Activated CD8-positive, alpha-beta memory T cell treated with anti-CD3 and anti-CD28 coated beads, Interleukin-2, amount 10 ng/mL, durations not matched to agents 7 days and 5 days (primary cell): ENCODE data around the gene HCLS1. TPM values are rescaled to one million over a fixed set of nuclear protein-coding genes. Genes with fewer than 3 reads are reported as not detected.
"Not testable (repeated sequence)": the region's sequence is repeated elsewhere in the genome, so short reads cannot be mapped to it uniquely, and the experiment has no call there.

ENCODE experiments used
- ATAC-seq: fragments of 150-1000 bp; cut with Tn5 transposase; one replicate; pipeline ENCODE4 v1.10.0; 2021; ENCODE audit warnings: moderate library complexity
- CTCF ChIA-PET: fragments of 350-600 bp; sonication (Branson Sonifier 250); formaldehyde crosslinking; loops from one replicate; lab custom pipeline; 2021; ENCODE audit warnings: antibody characterized with exemption; lab: Charles Lee
- DNase-seq: peaks from one replicate; pipeline ENCODE4 v3.0.0-alpha.2; 2020
- H3K27ac Mint-ChIP-seq: one replicate; pipeline ENCODE4 v1.8.0; 2021; ENCODE audit warnings: mild to moderate bottlenecking, mixed read lengths
- H3K27me3 Mint-ChIP-seq: one replicate; pipeline ENCODE4 v1.8.0; 2021; ENCODE audit warnings: mixed read lengths
- H3K36me3 Mint-ChIP-seq: one replicate; pipeline ENCODE4 v1.8.0; 2021; ENCODE audit warnings: mild to moderate bottlenecking, mixed read lengths
- H3K4me1 Mint-ChIP-seq: one replicate; pipeline ENCODE4 v1.8.0; 2021; ENCODE audit warnings: mixed read lengths
- H3K4me3 Mint-ChIP-seq: one replicate; pipeline ENCODE4 v1.8.0; 2021; ENCODE audit warnings: mild to moderate bottlenecking, moderate library complexity, mixed read lengths
- H3K9me3 Mint-ChIP-seq: one replicate; pipeline ENCODE4 v1.8.0; 2022; ENCODE audit warnings: low read depth, mixed read lengths
- total RNA-seq, 2 experiments: library from RNA; stranded (reverse); gene quantifications; one replicate each; pipeline ENCODE4 v1.2.3, GENCODE V29; 2021

HCLS1 gene
- total RNA-seq = 100 to 1,000 TPM; 305 to 312 TPM

DNA sequence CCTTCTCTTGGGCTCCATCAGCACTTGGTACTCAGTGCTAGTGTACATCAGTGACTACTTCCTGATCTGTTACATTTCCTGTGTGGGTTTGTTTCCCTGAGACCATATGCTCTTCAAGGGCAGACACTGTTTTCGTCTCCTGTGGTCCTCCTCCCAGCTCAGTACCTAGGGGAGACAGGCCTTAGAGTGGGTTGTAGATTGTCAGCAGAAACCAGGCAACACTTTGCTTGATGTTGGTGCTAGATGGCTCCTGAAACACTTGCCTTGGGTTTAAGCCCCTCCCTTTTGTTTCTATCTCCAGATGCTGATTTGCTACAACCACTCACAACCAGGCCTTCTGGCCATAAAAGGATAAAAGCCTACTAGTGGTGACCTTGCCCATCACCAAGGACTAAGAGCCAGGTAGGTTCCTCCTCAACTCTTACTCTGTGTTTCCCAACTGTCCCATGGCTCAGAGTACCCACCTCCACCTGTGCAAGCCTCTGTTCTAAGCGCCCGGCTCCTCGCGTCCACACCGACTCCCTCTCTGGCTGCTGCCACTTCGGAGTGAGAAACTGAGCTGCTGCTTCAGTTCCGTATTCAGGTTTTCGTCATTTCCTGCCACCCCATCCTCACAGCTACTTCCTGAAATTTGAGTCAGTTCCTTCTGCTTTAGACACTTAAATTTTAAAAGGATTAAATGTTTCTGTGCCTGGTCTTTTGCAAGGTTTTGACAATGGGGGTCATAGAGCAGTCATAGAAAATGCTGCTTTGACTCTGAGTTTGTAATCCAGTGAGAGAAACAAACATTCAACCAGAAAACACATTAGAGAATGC is at the start of gene HCLS1:
TSS of gene HCLS1 (minus strand) at position 548 of the 816 bp plus-strand sequence. CDS start 2,556 bp downstream, outside the sequence.
- peak within 1 kb of the TSS; percentile 99 for H3K27ac Mint-ChIP-seq
- H3K4me1 Mint-ChIP-seq = peaks cover 53% of the 10 kb centered on the region
- CTCF ChIA-PET = interaction anchor here (0.9 to 1.7 kb wide), 10 partner anchors 10 to 441 kb away, joined by 3 to 6 read pairs (median 4); partner anchors contain the start of gene GOLGB1
- H3K27me3 Mint-ChIP-seq = no peaks in the 10 kb centered on the region
- no peaks in the 10 kb centered on the region for H3K9me3 Mint-ChIP-seq
- peak; percentile 87 for DNase-seq
- ATAC-seq = peak; percentile 90
- H3K4me3 Mint-ChIP-seq = peak within 1 kb of the TSS; percentile 97
- peaks cover 59% of the 10 kb centered on the region for H3K36me3 Mint-ChIP-seq

DNA sequence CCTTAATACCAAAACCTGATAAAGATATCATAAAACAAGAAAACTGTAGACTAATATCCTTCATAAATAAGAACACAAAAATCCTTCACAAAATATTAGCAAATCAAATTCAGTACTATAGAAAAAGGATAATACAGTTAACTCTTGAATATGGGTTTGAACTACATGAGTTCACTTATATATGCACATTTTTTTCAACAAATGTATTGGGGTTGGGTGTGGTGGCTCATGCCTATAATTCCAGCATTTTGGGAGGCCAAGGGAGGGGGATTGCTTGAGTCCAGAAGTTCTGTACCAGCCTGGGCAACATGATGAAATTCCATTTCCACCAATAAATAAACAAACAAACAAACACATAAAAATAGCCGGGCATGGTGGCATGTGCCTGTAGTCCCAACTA is 49.6 kb upstream of the HCLS1 start:
- ATAC-seq = no peak
- Mint-ChIP-seq H3K9me3 (no peaks in the 10 kb centered on the region), H3K27ac (no peak overlapping the region), H3K27me3 (no peaks in the 10 kb centered on the region), H3K36me3 (peaks cover 47% of the 10 kb centered on the region), H3K4me1 (peaks cover 3% of the 10 kb centered on the region), H3K4me3 (no peak overlapping the region)
- DNase-seq = no peak
- CTCF ChIA-PET = no interaction called here

DNA sequence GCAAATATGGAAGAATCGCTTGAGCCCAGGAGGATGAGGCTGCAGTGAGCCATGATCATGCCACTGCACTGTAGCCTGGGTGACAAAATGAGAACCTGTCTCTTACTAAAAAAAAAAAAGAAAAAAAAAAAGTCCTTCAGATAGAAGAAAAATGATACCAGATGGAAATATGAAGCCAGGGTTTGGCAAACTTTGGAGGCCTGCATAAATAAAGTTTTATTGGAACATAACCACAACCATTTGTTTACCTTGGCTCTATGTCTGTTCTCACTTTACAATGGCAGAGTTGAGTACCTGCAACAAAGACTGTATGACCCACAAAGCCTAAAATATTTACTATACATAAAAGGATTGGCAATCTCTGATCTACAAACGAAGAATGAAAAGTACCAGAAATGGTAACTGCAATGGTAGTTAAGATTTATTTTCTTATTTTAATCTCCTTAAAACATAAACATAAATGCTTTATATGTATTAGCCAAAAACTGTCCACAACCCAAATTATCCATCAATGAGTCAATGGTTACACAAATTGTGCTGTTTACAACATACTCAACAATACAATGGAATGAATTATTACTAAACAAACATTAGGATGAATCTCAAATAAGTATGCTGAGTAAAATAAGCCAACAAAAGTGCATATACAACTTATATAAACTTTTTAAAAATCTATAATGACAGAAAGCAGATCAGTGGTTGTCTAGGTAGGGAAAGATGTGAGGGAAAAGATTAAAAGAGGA is 47.0 kb upstream of the HCLS1 start:
- H3K4me3 Mint-ChIP-seq = no peak overlapping the region
- no peaks in the 10 kb centered on the region for H3K9me3 Mint-ChIP-seq
- peaks cover 3% of the 10 kb centered on the region for H3K4me1 Mint-ChIP-seq
- no peaks in the 10 kb centered on the region for H3K27me3 Mint-ChIP-seq
- DNase-seq = no peak
- H3K36me3 Mint-ChIP-seq = peaks cover 51% of the 10 kb centered on the region
- no peak overlapping the region for H3K27ac Mint-ChIP-seq
- CTCF ChIA-PET = interaction anchor here (1.1 kb wide), 1 partner anchor 10 kb away, joined by 4 read pairs; no protein-coding TSS in a partner anchor
- no peak for ATAC-seq

DNA sequence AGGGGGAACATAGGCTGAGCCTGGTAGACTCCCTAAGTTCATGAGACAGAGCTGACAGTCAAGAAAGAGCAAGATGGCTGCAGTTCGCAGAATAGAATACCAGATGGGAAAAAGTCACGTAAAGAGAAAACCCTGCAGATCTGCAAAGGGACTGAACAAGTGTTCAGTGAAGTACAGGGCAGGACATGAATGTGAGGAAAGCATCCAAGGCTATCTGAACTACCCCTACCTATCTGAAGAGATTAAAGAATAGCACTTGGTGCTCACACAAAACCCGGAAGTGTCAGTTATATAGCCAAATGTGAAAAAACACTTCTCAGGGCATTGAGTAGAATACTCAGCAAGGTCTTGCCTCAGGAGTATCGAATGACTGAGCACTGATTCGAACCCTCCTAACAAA is 44.8 kb upstream of the HCLS1 start:
- Mint-ChIP-seq H3K27me3 (no peaks in the 10 kb centered on the region), H3K27ac (no peak overlapping the region), H3K4me3 (no peak overlapping the region), H3K36me3 (peaks cover 53% of the 10 kb centered on the region), H3K9me3 (no peaks in the 10 kb centered on the region), H3K4me1 (peaks cover 3% of the 10 kb centered on the region)
- ATAC-seq (no peak), DNase-seq (no peak)
- CTCF ChIA-PET = interaction anchor here (0.9 kb wide), 2 partner anchors 14 to 45 kb away, joined by 3 read pairs; partner anchors contain the start of gene HCLS1

DNA sequence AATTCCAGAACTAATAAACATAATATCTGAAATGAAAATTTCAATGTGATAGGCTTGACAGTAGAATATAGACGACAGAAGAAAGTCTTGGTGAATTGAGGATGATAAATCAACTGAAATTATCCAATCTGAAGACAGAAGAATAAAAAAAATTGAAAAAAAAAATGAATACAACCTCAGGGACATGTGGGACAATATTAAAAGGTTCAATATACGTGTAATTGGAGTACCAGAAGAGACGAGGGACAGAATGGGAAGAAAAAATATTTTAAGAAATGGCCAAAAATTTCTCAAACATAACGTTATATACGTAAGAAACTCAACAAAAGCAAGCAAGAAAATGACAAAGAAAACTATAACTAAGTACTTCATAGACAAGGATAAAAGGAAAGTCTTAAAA is 43.3 kb upstream of the HCLS1 start:
- no peak for ATAC-seq
- Mint-ChIP-seq H3K9me3 (no peaks in the 10 kb centered on the region), H3K4me3 (no peak overlapping the region), H3K27ac (no peak overlapping the region), H3K4me1 (no peaks in the 10 kb centered on the region), H3K36me3 (peaks cover 47% of the 10 kb centered on the region), H3K27me3 (no peaks in the 10 kb centered on the region)
- CTCF ChIA-PET = no interaction called here
- DNase-seq = no peak

DNA sequence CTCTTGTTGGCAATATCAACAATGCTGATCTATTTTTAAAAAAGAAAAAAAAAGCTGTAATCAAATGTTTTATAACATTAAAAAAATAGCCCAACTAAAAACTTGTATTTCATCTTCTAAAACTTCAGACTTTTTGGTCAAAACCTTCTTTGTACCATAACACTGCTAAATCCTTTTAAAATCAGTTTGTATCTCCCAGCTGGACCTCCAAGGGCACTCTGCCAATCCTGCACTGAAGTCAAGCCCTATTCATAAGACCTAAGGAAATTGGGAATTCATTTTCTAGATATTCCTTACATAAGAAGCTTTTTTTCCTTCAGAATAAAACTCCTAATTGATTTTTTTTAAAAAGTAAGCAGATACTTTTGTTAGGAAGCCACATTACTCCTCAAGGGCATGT is 38.2 kb upstream of the HCLS1 start:
- no peaks in the 10 kb centered on the region for H3K9me3 Mint-ChIP-seq
- no peak for DNase-seq
- no peak overlapping the region for H3K27ac Mint-ChIP-seq
- peaks cover 38% of the 10 kb centered on the region for H3K36me3 Mint-ChIP-seq
- H3K4me3 Mint-ChIP-seq = no peak overlapping the region
- H3K27me3 Mint-ChIP-seq = no peaks in the 10 kb centered on the region
- no peaks in the 10 kb centered on the region for H3K4me1 Mint-ChIP-seq
- ATAC-seq = no peak
- CTCF ChIA-PET = interaction anchor here (1.8 kb wide), 2 partner anchors 8 kb away, joined by 4 to 5 read pairs; no protein-coding TSS in a partner anchor

- H3K4me1 Mint-ChIP-seq = no peaks in the 10 kb centered on the region
- peaks cover 36% of the 10 kb centered on the region for H3K36me3 Mint-ChIP-seq
- H3K4me3 Mint-ChIP-seq = no peak overlapping the region
- ATAC-seq = no peak
- DNase-seq = no peak
- H3K27ac Mint-ChIP-seq = no peak overlapping the region
- H3K9me3 Mint-ChIP-seq = no peaks in the 10 kb centered on the region
- no peaks in the 10 kb centered on the region for H3K27me3 Mint-ChIP-seq
- CTCF ChIA-PET = interaction anchor here (1.7 to 1.8 kb wide), 3 partner anchors 8 to 602 kb away, joined by 4 to 5 read pairs (median 4); no protein-coding TSS in a partner anchor
These were observed 37.8 kb upstream of the HCLS1 start for GRCh38 chr3:121698476-121698875.

DNA sequence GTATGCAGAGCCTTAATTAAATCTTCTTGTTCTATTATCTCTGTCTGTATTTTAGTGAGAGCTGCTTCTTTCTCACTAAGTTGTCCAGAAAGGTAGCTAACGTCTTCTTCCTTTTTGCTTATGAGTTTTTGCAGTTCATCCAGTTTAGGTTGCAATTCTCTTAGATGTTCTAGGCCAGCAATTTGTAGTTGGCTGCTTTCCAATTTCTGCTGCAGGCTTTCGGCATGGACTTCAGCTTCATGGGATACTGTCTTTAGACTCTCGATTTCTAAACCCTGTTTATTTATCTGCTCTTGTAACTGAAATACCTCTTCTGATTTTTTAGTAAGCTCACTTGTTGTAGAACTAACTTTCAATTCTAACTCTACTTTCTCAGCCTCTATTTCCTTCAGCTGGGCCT is 35.5 kb upstream of the HCLS1 start:
- Mint-ChIP-seq H3K27ac (no peak overlapping the region), H3K9me3 (no peaks in the 10 kb centered on the region), H3K27me3 (no peaks in the 10 kb centered on the region), H3K4me1 (peaks cover 12% of the 10 kb centered on the region), H3K36me3 (peaks cover 39% of the 10 kb centered on the region), H3K4me3 (no peak overlapping the region)
- CTCF ChIA-PET = interaction anchor here (0.6 kb wide), 1 partner anchor 10 kb away, joined by 3 read pairs; no protein-coding TSS in a partner anchor
- ATAC-seq (no peak), DNase-seq (no peak)

- Mint-ChIP-seq H3K36me3 (peaks cover 38% of the 10 kb centered on the region), H3K27me3 (no peaks in the 10 kb centered on the region), H3K27ac (peak overlapping the region; percentile 90), H3K4me3 (no peak overlapping the region), H3K9me3 (no peaks in the 10 kb centered on the region), H3K4me1 (peaks cover 19% of the 10 kb centered on the region)
- CTCF ChIA-PET = interaction anchor here (1.5 to 1.7 kb wide), 2 partner anchors 13 to 31 kb away, joined by 3 to 6 read pairs; partner anchors contain the start of gene HCLS1
- no peak for DNase-seq
- ATAC-seq = no peak
These were observed 31.5 kb upstream of the HCLS1 start for GRCh38 chr3:121692010-121692699.

GRCh38 chr3:121690777-121691405 is 30.2 kb upstream of the HCLS1 start:
- Mint-ChIP-seq H3K27ac (peak overlapping the region; percentile 90), H3K9me3 (no peaks in the 10 kb centered on the region), H3K4me1 (peaks cover 19% of the 10 kb centered on the region), H3K4me3 (peak overlapping the region; percentile 28), H3K27me3 (no peaks in the 10 kb centered on the region), H3K36me3 (peaks cover 43% of the 10 kb centered on the region)
- DNase-seq (no peak), ATAC-seq (peak; percentile 86)
- CTCF ChIA-PET = interaction anchor here (0.6 to 1.7 kb wide), 6 partner anchors 9 to 144 kb away, joined by 3 to 6 read pairs (median 3); partner anchors contain the start of gene HCLS1

DNA sequence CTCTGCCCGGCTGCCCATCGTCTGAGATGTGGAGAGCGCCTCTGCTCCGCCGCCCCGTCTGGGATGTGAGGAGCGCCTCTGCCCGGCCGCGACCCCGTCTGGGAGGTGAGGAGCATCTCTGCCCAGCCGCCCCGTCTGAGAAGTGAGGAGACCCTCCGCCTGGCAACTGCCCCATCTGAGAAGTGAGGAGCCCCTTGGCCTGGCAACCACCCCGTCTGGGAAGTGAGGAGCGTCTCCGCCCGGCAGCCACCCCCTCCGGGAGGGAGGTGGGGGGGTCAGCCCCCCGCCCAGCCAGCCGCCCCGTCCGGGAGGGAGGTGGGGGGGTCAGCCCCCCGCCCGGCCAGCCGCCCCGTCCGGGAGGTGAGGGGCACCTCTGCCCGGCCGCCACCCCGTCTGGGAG is 28.0 kb upstream of the HCLS1 start:
- DNase-seq, H3K27me3 Mint-ChIP-seq, ATAC-seq, H3K27ac Mint-ChIP-seq, H3K9me3 Mint-ChIP-seq, CTCF ChIA-PET, H3K4me3 Mint-ChIP-seq: not testable (repeated sequence)
- Mint-ChIP-seq H3K4me1 (peaks cover 19% of the 10 kb centered on the region), H3K36me3 (peaks cover 56% of the 10 kb centered on the region)

- CTCF ChIA-PET = interaction anchor here (1.3 kb wide), 2 partner anchors 12 to 21 kb away, joined by 3 read pairs; partner anchors contain the start of gene HCLS1
- Mint-ChIP-seq H3K4me1 (peaks cover 11% of the 10 kb centered on the region), H3K27me3 (no peaks in the 10 kb centered on the region), H3K4me3 (no peak overlapping the region), H3K9me3 (peaks cover 11% of the 10 kb centered on the region), H3K27ac (no peak overlapping the region), H3K36me3 (peaks cover 58% of the 10 kb centered on the region)
- DNase-seq = no peak
- ATAC-seq = no peak
These were observed 21.1 kb upstream of the HCLS1 start for GRCh38 chr3:121681792-121682191.
